Testis (tissue), 2 donors: Measurements from ENCODE around the gene JPH2.

Source experiments
- CTCF ChIP-seq, 3 experiments: fragments of 450-650 bp in 2 of 3; fragments of 200-600 bp in 1 of 3; sonication (generic) in 1 of 3; IDR thresholded peaks; one replicate each; pipeline ENCODE4 v1.5.1; 2016 to 2019; ENCODE audit warnings: antibody characterized with exemption in 3 of 3, mild to moderate bottlenecking in 2 of 3, moderate library complexity in 1 of 3
- POLR2A ChIP-seq: fragments of 450-650 bp; IDR thresholded peaks from one replicate; pipeline ENCODE4 v1.6.1; 2017; ENCODE audit warnings: antibody characterized with exemption, mild to moderate bottlenecking, moderate library complexity

GRCh38 chr20:44136579-44137265 lies 50.3 kb downstream of the JPH2 start:
- no peak for TF ChIP-seq CTCF (IDR thresholded peaks at IDR 0.05)
- no peak for TF ChIP-seq POLR2A
